HG02571 (cell line): Measurements from ENCODE around the gene PHF12.
"Not testable (repeated sequence)": the region's sequence is repeated elsewhere in the genome, so short reads cannot be mapped to it uniquely, and the experiment has no call there.

ENCODE experiments used
- ATAC-seq: cut with Tn5 transposase; IDR thresholded peaks from one replicate; pipeline ENCODE4 v1.9.1; 2021; ENCODE audit warnings: mild to moderate bottlenecking, moderate library complexity; ENCODE audit not compliant: unreplicated experiment

Gene PHF12

GRCh38 chr17:28904800-28905199, 46.5 kb downstream of the PHF12 start:
- no peak for ATAC-seq

- ATAC-seq: not testable (repeated sequence)
These were observed 47.8 kb downstream of the PHF12 start for GRCh38 chr17:28903546-28903841.

- ATAC-seq: peak; percentile 88
These were observed 48.3 kb downstream of the PHF12 start, which contains the start of gene DHRS13 for GRCh38 chr17:28902819-28903545. TSS of gene DHRS13 (minus strand) at chr17:28903079. CDS start at chr17:28902944, 135 bp downstream.

GRCh38 chr17:28901866-28902818, 49.2 kb downstream of the PHF12 start:
- ATAC-seq: peak; percentile 26

- ATAC-seq: no peak
These were observed 50.2 kb downstream of the PHF12 start for GRCh38 chr17:28900986-28901726.

GRCh38 chr17:28899212-28899815, 52.0 kb downstream of the PHF12 start:
- no peak for ATAC-seq

GRCh38 chr17:28898527-28898955, 52.8 kb downstream of the PHF12 start:
- ATAC-seq: no peak

GRCh38 chr17:28897769-28898526, 53.4 kb downstream of the PHF12 start:
- no peak for ATAC-seq

- ATAC-seq: no peak
These were observed 54.2 kb downstream of the PHF12 start, which contains the start of gene FLOT2 for GRCh38 chr17:28896884-28897768. TSS of gene FLOT2 (minus strand) at chr17:28897733. CDS start at chr17:28897574, 159 bp downstream.

GRCh38 chr17:28896491-28896883, 54.8 kb downstream of the PHF12 start:
- no peak for ATAC-seq

GRCh38 chr17:28895794-28896447, 55.4 kb downstream of the PHF12 start:
- ATAC-seq: no peak

- ATAC-seq: not testable (repeated sequence)
These were observed 57.8 kb downstream of the PHF12 start for GRCh38 chr17:28893248-28894183.

GRCh38 chr17:28892024-28892423, 59.3 kb downstream of the PHF12 start:
- no peak for ATAC-seq

GRCh38 chr17:28891201-28891600, 60.1 kb downstream of the PHF12 start:
- ATAC-seq: no peak

GRCh38 chr17:28889996-28890395, 61.3 kb downstream of the PHF12 start:
- no peak for ATAC-seq

GRCh38 chr17:28888832-28889231, 62.5 kb downstream of the PHF12 start:
- ATAC-seq: no peak

- no peak for ATAC-seq
These were observed 63.3 kb downstream of the PHF12 start for GRCh38 chr17:28887871-28888471.
